ENCODE data around the gene TNFRSF1B. TPM values are rescaled to one million over a fixed set of nuclear protein-coding genes. Genes with fewer than 3 reads are reported as not detected.
A peak's percentile ranks its signal among the peaks of the same experiment; 100 is the strongest.

The TNFRSF1B gene
- total and polyA plus RNA-seq, 9 of the 15 experiments (the other 6 are each of a cell fraction or from before 2014, with no cell fraction given) = 8.8 to 91.3 (median 36.0) TPM

GRCh38 chr1:12166834-12167492 lies at the start of gene TNFRSF1B (continued):
- TF ChIP-seq MYC (IDR thresholded peaks at IDR 0.05; ENCODE audit: low read depth, low read length) (peak; percentile 50; the same call in 1 of the 2 replicates), MYC (CRISPR knock-in tag; IDR thresholded peaks at IDR 0.05; ENCODE audit: borderline replicate concordance, low read depth) (no peak), RNF2 (IDR thresholded peaks at IDR 0.05) (no peak), HLTF (IDR thresholded peaks at IDR 0.05) (no peak), RREB1 (CRISPR knock-in tag; IDR thresholded peaks at IDR 0.05) (no peak; the same call in none of the 2 replicates), KDM5B (IDR thresholded peaks at IDR 0.05; ENCODE audit: insufficient replicate concordance, low read depth, low read length) (peak; percentile 85), SMARCE1 (IDR thresholded peaks at IDR 0.05) (no peak), HOXB6 (CRISPR knock-in tag; IDR thresholded peaks at IDR 0.05; ENCODE audit: borderline replicate concordance) (no peak), TEAD1 (CRISPR knock-in tag; IDR thresholded peaks at IDR 0.05) (peak in 1 of 2 experiments; percentile 76; a peak in 1 of 4 replicates), CBFB (CRISPR knock-in tag; IDR thresholded peaks at IDR 0.05) (no peak), MXI1 (IDR thresholded peaks at IDR 0.05; ENCODE audit: low read depth, low read length) (0 out of 2 replicates have a peak, but pooled peaks have one; percentile 25), STAG1 (CRISPR knock-in tag; IDR thresholded peaks at IDR 0.05; ENCODE audit: borderline replicate concordance) (peak; percentile 38; the same call in 1 of the 2 replicates), POLR2A (conservative IDR thresholded peaks at IDR 0.05) (peak; percentile 75), EP300 (IDR thresholded peaks at IDR 0.05; ENCODE audit: low read length) (no peak)
- TF ChIP-seq, protein P1, sequence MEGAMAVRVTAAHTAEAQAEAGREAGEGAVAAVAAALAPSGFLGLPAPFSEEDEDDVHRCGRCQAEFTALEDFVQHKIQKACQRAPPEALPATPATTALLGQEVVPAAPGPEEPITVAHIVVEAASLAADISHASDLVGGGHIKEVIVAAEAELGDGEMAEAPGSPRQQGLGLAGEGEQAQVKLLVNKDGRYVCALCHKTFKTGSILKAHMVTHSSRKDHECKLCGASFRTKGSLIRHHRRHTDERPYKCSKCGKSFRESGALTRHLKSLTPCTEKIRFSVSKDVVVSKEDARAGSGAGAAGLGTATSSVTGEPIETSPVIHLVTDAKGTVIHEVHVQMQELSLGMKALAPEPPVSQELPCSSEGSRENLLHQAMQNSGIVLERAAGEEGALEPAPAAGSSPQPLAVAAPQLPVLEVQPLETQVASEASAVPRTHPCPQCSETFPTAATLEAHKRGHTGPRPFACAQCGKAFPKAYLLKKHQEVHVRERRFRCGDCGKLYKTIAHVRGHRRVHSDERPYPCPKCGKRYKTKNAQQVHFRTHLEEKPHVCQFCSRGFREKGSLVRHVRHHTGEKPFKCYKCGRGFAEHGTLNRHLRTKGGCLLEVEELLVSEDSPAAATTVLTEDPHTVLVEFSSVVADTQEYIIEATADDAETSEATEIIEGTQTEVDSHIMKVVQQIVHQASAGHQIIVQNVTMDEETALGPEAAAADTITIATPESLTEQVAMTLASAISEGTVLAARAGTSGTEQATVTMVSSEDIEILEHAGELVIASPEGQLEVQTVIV (CRISPR knock-in tag; IDR thresholded peaks at IDR 0.05; ENCODE audit: borderline replicate concordance) = no peak
- TF ChIP-seq, protein P2, sequence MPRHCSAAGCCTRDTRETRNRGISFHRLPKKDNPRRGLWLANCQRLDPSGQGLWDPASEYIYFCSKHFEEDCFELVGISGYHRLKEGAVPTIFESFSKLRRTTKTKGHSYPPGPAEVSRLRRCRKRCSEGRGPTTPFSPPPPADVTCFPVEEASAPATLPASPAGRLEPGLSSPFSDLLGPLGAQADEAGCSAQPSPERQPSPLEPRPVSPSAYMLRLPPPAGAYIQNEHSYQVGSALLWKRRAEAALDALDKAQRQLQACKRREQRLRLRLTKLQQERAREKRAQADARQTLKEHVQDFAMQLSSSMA (CRISPR knock-in tag; IDR thresholded peaks at IDR 0.05) = peak; percentile 74; the same call in 1 of the 2 replicates
- TF ChIP-seq, protein P3, sequence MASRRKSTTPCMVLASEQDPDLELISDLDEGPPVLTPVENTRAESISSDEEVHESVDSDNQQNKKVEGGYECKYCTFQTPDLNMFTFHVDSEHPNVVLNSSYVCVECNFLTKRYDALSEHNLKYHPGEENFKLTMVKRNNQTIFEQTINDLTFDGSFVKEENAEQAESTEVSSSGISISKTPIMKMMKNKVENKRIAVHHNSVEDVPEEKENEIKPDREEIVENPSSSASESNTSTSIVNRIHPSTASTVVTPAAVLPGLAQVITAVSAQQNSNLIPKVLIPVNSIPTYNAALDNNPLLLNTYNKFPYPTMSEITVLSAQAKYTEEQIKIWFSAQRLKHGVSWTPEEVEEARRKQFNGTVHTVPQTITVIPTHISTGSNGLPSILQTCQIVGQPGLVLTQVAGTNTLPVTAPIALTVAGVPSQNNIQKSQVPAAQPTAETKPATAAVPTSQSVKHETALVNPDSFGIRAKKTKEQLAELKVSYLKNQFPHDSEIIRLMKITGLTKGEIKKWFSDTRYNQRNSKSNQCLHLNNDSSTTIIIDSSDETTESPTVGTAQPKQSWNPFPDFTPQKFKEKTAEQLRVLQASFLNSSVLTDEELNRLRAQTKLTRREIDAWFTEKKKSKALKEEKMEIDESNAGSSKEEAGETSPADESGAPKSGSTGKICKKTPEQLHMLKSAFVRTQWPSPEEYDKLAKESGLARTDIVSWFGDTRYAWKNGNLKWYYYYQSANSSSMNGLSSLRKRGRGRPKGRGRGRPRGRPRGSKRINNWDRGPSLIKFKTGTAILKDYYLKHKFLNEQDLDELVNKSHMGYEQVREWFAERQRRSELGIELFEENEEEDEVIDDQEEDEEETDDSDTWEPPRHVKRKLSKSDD (conservative IDR thresholded peaks at IDR 0.05; ENCODE audit: low read length) = no peak
